Activated CD8-positive, alpha-beta T cell treated with anti-CD3 and anti-CD28 coated beads for 36 hours (primary cell): ENCODE data around the gene DIPK1A. TPM values are rescaled to one million over a fixed set of nuclear protein-coding genes. Genes with fewer than 3 reads are reported as not detected.

Experiments used
- ATAC-seq: fragments of 200-7000 bp; cut with Tn5 transposase; one replicate; pipeline ENCODE4 v1.10.0; 2021; ENCODE audit warnings: mild to moderate bottlenecking, moderate library complexity
- CTCF ChIA-PET: fragments of 350-600 bp; sonication (Branson Sonifier 250); formaldehyde crosslinking; loops from one replicate; lab custom pipeline; 2021; ENCODE audit warnings: antibody characterized with exemption; lab: Charles Lee
- POLR2A ChIA-PET: fragments of 350-600 bp; sonication (Branson Sonifier 250); formaldehyde crosslinking; loops from one replicate; lab custom pipeline; 2021; ENCODE audit warnings: antibody characterized with exemption; lab: Charles Lee
- DNase-seq: peaks from one replicate; pipeline ENCODE4 v3.0.0-alpha.2; 2020
- H3K27ac Mint-ChIP-seq: one replicate; pipeline ENCODE4 v1.8.0; 2021; ENCODE audit warnings: mild to moderate bottlenecking, mixed read lengths
- H3K27me3 Mint-ChIP-seq: one replicate; pipeline ENCODE4 v1.8.0; 2021; ENCODE audit warnings: mixed read lengths
- H3K36me3 Mint-ChIP-seq: one replicate; pipeline ENCODE4 v1.8.0; 2021; ENCODE audit warnings: low read depth, mixed read lengths
- H3K4me1 Mint-ChIP-seq: one replicate; pipeline ENCODE4 v1.8.0; 2021; ENCODE audit warnings: low read depth, mixed read lengths
- H3K4me3 Mint-ChIP-seq: one replicate; pipeline ENCODE4 v1.8.0; 2021; ENCODE audit warnings: mild to moderate bottlenecking, moderate library complexity, mixed read lengths
- H3K9me3 Mint-ChIP-seq: one replicate; pipeline ENCODE4 v1.8.0; 2021; ENCODE audit warnings: mixed read lengths
- intact Hi-C: fragments of 100-400 bp; cut with micrococcal nuclease; formaldehyde crosslinking; loops from one replicate; pipeline ENCODE4 v1.10.0; 2022
- total RNA-seq, 2 experiments: library from RNA; stranded (reverse); gene quantifications; one replicate each; pipeline ENCODE4 v1.2.3, GENCODE V29; 2021
- TF ChIP-seq, protein P1 (sequence below): fragments of 200-600 bp; IDR thresholded peaks from one replicate; pipeline ENCODE4 v1.8.0; 2022; ENCODE audit warnings: antibody characterized with exemption, mild to moderate bottlenecking

DIPK1A gene
- total RNA-seq, 2 experiments from 2014 or later = 8.1 to 9.0 TPM

DNA sequence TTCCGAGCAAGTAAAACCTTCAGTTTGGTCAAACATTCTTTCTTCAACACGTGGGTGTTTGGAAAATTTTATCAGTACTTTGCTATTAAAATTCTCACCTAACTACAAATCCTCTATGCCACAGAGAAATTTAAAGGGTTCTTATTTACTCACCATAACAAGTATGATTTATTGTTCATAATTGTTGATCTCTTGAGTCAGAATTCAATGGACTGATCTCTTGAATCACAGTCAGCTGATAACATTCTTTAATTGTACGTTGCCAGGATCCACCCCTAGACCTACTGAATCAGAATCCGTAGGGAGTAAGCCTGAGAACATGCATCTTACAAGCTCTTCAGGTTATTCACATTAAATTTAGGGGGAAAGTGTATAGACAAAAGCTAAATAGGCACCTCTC lies 51.2 kb downstream of the DIPK1A start:
- DNase-seq (no peak), ATAC-seq (no peak)
- ChIA-PET CTCF (interaction anchor here (1.3 kb wide), 1 partner anchor 51 kb away, joined by 7 read pairs; no protein-coding TSS in a partner anchor), POLR2A (no interaction called here)
- Mint-ChIP-seq H3K4me1 (peaks cover 20% of the 10 kb centered on the region), H3K27me3 (no peaks in the 10 kb centered on the region), H3K9me3 (no peaks in the 10 kb centered on the region), H3K27ac (no peak overlapping the region), H3K36me3 (peaks cover 26% of the 10 kb centered on the region), H3K4me3 (no peak overlapping the region)
- TF ChIP-seq, protein P1, sequence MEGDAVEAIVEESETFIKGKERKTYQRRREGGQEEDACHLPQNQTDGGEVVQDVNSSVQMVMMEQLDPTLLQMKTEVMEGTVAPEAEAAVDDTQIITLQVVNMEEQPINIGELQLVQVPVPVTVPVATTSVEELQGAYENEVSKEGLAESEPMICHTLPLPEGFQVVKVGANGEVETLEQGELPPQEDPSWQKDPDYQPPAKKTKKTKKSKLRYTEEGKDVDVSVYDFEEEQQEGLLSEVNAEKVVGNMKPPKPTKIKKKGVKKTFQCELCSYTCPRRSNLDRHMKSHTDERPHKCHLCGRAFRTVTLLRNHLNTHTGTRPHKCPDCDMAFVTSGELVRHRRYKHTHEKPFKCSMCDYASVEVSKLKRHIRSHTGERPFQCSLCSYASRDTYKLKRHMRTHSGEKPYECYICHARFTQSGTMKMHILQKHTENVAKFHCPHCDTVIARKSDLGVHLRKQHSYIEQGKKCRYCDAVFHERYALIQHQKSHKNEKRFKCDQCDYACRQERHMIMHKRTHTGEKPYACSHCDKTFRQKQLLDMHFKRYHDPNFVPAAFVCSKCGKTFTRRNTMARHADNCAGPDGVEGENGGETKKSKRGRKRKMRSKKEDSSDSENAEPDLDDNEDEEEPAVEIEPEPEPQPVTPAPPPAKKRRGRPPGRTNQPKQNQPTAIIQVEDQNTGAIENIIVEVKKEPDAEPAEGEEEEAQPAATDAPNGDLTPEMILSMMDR = no peak
- intact Hi-C loops = no loop called here

DNA sequence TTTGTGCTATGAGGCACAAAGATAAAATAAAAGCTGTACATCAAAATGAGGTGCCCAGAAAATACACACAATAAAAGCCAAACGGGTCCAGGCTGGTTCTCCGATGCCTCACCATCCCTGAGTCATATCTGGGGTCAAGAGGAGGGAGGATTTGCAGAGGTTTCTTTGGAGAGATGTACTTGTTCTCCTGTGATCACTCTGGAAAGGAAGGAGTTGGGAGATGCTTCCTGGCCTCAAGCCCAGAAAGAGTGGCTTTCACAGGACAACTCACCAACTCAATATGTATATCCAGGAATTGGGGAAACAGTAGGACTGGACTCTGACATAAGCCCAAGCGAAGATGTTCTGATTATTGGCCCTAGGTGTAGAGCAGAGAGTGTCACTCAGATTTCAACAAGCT lies 51.9 kb downstream of the DIPK1A start:
- Mint-ChIP-seq H3K36me3 (peaks cover 26% of the 10 kb centered on the region), H3K9me3 (no peaks in the 10 kb centered on the region), H3K4me1 (peaks cover 24% of the 10 kb centered on the region), H3K27ac (no peak overlapping the region), H3K4me3 (no peak overlapping the region), H3K27me3 (no peaks in the 10 kb centered on the region)
- TF ChIP-seq, protein P1 = no peak
- CTCF ChIA-PET = interaction anchor here (1.0 to 1.5 kb wide), 5 partner anchors 19 to 85 kb away, joined by 3 to 7 read pairs (median 4); no protein-coding TSS in a partner anchor
- DNase-seq (no peak), ATAC-seq (no peak)
- intact Hi-C loops = no loop called here
- POLR2A ChIA-PET = interaction anchor here (1.0 kb wide), 1 partner anchor 77 kb away, joined by 3 read pairs; no protein-coding TSS in a partner anchor

DNA sequence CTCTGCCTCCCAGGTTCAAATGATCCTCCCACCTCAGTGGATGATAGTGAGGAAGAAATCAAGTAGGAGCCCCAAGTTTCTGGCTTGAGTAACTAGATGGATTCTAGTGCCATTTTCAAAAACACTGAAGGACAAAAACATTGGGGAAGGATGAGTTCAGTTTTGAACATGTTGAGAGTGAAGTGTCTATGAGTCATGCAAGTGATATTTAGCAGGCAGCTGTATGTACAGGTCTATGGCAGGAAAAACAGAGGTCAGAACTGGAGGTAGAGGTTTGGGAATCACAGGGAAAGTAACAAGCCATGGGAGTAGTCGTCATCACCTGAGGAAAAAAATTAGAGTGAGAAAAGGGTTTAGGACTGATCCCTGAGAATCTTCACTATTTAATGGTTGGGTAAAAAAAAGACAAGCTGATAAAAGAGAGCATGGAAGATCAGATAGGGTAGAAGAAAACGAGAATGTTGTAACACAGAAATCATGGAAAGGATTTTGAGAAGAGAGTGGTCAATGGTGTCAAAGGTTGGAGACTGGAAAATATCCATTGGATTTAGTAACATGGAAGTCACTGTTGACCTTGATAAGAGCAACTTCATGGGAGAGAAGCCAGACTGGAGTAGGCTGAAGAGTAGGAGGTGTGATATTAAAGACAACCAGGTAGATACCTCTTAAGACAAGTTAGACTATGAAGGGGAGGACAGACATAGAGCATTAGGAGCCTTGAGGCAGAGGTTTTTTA lies 53.1 kb downstream of the DIPK1A start:
- TF ChIP-seq, protein P1 = no peak
- no peaks in the 10 kb centered on the region for H3K9me3 Mint-ChIP-seq
- no peak for DNase-seq
- CTCF ChIA-PET = interaction anchor here (1.0 to 1.5 kb wide), 4 partner anchors 20 to 86 kb away, joined by 3 to 4 read pairs (median 4); no protein-coding TSS in a partner anchor
- peaks cover 32% of the 10 kb centered on the region for H3K4me1 Mint-ChIP-seq
- intact Hi-C loops = no loop called here
- H3K27me3 Mint-ChIP-seq = no peaks in the 10 kb centered on the region
- no peak overlapping the region for H3K4me3 Mint-ChIP-seq
- no peak for ATAC-seq
- no peak overlapping the region for H3K27ac Mint-ChIP-seq
- POLR2A ChIA-PET = no interaction called here
- H3K36me3 Mint-ChIP-seq = peaks cover 24% of the 10 kb centered on the region

DNA sequence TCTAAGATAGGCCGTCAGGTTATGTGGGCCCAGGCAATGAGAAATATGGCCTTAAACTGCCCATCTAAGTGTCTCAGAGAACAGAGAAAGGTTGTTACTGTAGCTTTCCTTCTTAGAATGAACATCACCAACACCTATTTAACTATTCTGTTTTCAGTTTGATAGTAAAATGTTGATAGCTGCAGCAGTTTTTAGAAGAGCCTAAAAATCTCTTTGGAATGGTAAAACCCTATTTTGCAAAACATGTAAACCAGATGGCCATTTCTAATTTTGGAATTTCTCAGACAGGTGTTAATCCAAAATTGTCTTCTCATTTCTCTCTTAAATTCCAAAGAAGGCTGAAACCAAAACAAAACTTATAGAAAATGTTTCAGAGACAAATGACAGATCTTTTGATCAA lies 57.5 kb downstream of the DIPK1A start:
- intact Hi-C loops = no loop called here
- peaks cover 29% of the 10 kb centered on the region for H3K4me1 Mint-ChIP-seq
- peaks cover 49% of the 10 kb centered on the region for H3K36me3 Mint-ChIP-seq
- H3K27me3 Mint-ChIP-seq = no peaks in the 10 kb centered on the region
- H3K9me3 Mint-ChIP-seq = peaks cover 15% of the 10 kb centered on the region
- POLR2A ChIA-PET = interaction anchor here (0.6 kb wide), 1 partner anchor 975 kb away, joined by 3 read pairs; the partner anchor contains the start of gene DNTTIP2
- CTCF ChIA-PET = interaction anchor here (0.8 to 1.6 kb wide), 3 partner anchors 17 to 44 kb away, joined by 3 to 4 read pairs (median 4); no protein-coding TSS in a partner anchor
- H3K27ac Mint-ChIP-seq = no peak overlapping the region
- DNase-seq = no peak
- ATAC-seq = no peak
- TF ChIP-seq, protein P1 = no peak
- no peak overlapping the region for H3K4me3 Mint-ChIP-seq

DNA sequence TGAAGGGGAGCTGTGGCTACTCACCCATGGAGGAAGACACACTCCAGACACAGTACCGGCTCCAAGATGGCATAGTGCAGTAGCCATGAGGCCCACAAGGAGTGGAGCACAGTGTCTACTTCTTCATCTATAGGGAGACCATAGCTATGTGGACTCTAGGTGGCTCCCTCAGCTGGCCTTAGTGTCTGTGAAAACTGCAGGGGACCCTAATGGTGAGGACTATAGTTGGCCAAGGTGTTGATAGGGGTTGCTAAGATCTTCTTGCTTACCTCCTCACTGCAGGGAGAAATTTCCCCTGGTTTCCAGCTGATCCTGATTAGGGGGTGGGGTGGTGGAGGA lies 58.9 kb downstream of the DIPK1A start:
- H3K4me3 Mint-ChIP-seq = no peak overlapping the region
- TF ChIP-seq, protein P1 = no peak
- H3K9me3 Mint-ChIP-seq = peaks cover 15% of the 10 kb centered on the region
- no peak for DNase-seq
- no peak overlapping the region for H3K27ac Mint-ChIP-seq
- H3K4me1 Mint-ChIP-seq = peaks cover 19% of the 10 kb centered on the region
- intact Hi-C loops = no loop called here
- H3K36me3 Mint-ChIP-seq = peaks cover 47% of the 10 kb centered on the region
- no peaks in the 10 kb centered on the region for H3K27me3 Mint-ChIP-seq
- CTCF ChIA-PET = interaction anchor here (1.2 to 1.5 kb wide), 5 partner anchors 10 to 92 kb away, joined by 3 to 5 read pairs (median 4); no protein-coding TSS in a partner anchor
- ATAC-seq = no peak
- POLR2A ChIA-PET = no interaction called here
